Measurements from ENCODE around the gene RAPGEFL1.

- TF ChIP-seq EZH2 (IDR thresholded peaks at IDR 0.05; ENCODE audit: borderline replicate concordance, low read depth, low read length, severe bottlenecking) (no peak), CTCF (IDR thresholded peaks at IDR 0.05; ENCODE audit: borderline replicate concordance, extremely low read depth, low read length, poor library complexity, severe bottlenecking) (no peak)
Observed at GRCh38 chr17:40180694-40181093, 3.4 kb downstream of the RAPGEFL1 start.

All from DND-41 (cell line).